ENCODE results near the gene TTLL3. TPM values are rescaled to one million over a fixed set of nuclear protein-coding genes. Genes with fewer than 3 reads are reported as not detected.
A peak's percentile ranks its signal among the peaks of the same experiment; 100 is the strongest.

TTLL3 gene
- 97.4 TPM for polyA plus RNA-seq
- long read RNA-seq, donor 1, partial matches to known transcripts: 7 of 22 reads
- long read RNA-seq, donor 1, other reads (novel, unspliced or antisense): 12 of 22 reads
- long read RNA-seq, donor 2, full-length matches to known transcripts: 8 of 41 reads
- long read RNA-seq, donor 2, partial matches to known transcripts: 10 of 41 reads
- long read RNA-seq, donor 2, other reads (novel, unspliced or antisense): 23 of 41 reads
- long read RNA-seq, donor 3: 0 reads
- long read RNA-seq, donor 4, partial matches to known transcripts: 0 of 1 reads
- long read RNA-seq, donor 4, other reads (novel, unspliced or antisense): 0 of 1 reads
- long read RNA-seq, donor 5, full-length matches to known transcripts: 1 of 1 reads
- long read RNA-seq, donor 5, partial matches to known transcripts: 0 of 1 reads
- long read RNA-seq, donor 5, other reads (novel, unspliced or antisense): 0 of 1 reads
- long read RNA-seq, donor 6, full-length matches to known transcripts: 10 of 56 reads
- long read RNA-seq, donor 6, partial matches to known transcripts: 17 of 56 reads
- long read RNA-seq, donor 6, other reads (novel, unspliced or antisense): 29 of 56 reads
- long read RNA-seq, donor 7: 0 reads
- long read RNA-seq, donor 8, partial matches to known transcripts: 24 of 54 reads
- long read RNA-seq, donor 8, other reads (novel, unspliced or antisense): 25 of 54 reads
- long read RNA-seq, donor 9, partial matches to known transcripts: 8 of 11 reads
- long read RNA-seq, donor 9, other reads (novel, unspliced or antisense): 0 of 11 reads
- long read RNA-seq, donor 10, partial matches to known transcripts: 16 of 50 reads
- long read RNA-seq, donor 10, other reads (novel, unspliced or antisense): 29 of 50 reads
- long read RNA-seq, donor 11, full-length matches to known transcripts: 2 of 22 reads
- long read RNA-seq, donor 11, partial matches to known transcripts: 5 of 22 reads
- long read RNA-seq, donor 11, other reads (novel, unspliced or antisense): 15 of 22 reads

GRCh38 chr3:9809615-9810432 lies at the start of gene TTLL3:
Gene TTLL3 (plus strand): TSS chr3:9810262. CDS start chr3:9810662, 400 bp downstream.
- H3K4me1 ChIP-seq (ENCODE audit: control insufficient read depth, insufficient read depth, low read length): peaks cover 23% of the 10 kb centered on the region
- peaks cover 35% of the 10 kb centered on the region for H3K36me3 ChIP-seq (ENCODE audit: control insufficient read depth, insufficient read depth, low read length)
- no CpG with 5 or more reads among the region's 76 CpGs for whole genome bisulfite sequencing (ENCODE audit: insufficient coverage, low lambda C conversion rate)
- H3K4me3 ChIP-seq (ENCODE audit: low read length): peak within 1 kb of the TSS; percentile 59
- H3K9me3 ChIP-seq (ENCODE audit: control insufficient read depth, low read depth, low read length): no peaks in the 10 kb centered on the region
- H3K27me3 ChIP-seq (ENCODE audit: control insufficient read depth, insufficient read depth, low read length): no peaks in the 10 kb centered on the region
- DNase-seq: peak; percentile 60 to 89
- H3K27ac ChIP-seq (ENCODE audit: low read length): peak within 1 kb of the TSS; percentile 92

- no peak overlapping the region for H3K4me3 ChIP-seq (ENCODE audit: low read length)
- WGBS (ENCODE audit: insufficient coverage, low lambda C conversion rate): 95% methylated on average over 4 of the region's 10 CpGs
- no peaks in the 10 kb centered on the region for H3K9me3 ChIP-seq (ENCODE audit: control insufficient read depth, low read depth, low read length)
- no peaks in the 10 kb centered on the region for H3K4me1 ChIP-seq (ENCODE audit: control insufficient read depth, insufficient read depth, low read length)
- no peak overlapping the region for H3K27ac ChIP-seq (ENCODE audit: low read length)
- H3K36me3 ChIP-seq (ENCODE audit: control insufficient read depth, insufficient read depth, low read length): peaks cover 69% of the 10 kb centered on the region
- no peak for DNase-seq
- H3K27me3 ChIP-seq (ENCODE audit: control insufficient read depth, insufficient read depth, low read length): no peaks in the 10 kb centered on the region
Measured at GRCh38 chr3:9760779-9761505, 49.1 kb upstream of the TTLL3 start.

GRCh38 chr3:9761919-9762318 lies 48.1 kb upstream of the TTLL3 start:
- DNase-seq: no peak
- 96% methylated on average over 4 of the region's 5 CpGs for WGBS (ENCODE audit: insufficient coverage, low lambda C conversion rate)
- Histone ChIP-seq H3K27me3 (ENCODE audit: control insufficient read depth, insufficient read depth, low read length) (no peaks in the 10 kb centered on the region), H3K4me1 (ENCODE audit: control insufficient read depth, insufficient read depth, low read length) (no peaks in the 10 kb centered on the region), H3K9me3 (ENCODE audit: control insufficient read depth, low read depth, low read length) (no peaks in the 10 kb centered on the region), H3K36me3 (ENCODE audit: control insufficient read depth, insufficient read depth, low read length) (peaks cover 65% of the 10 kb centered on the region), H3K4me3 (ENCODE audit: low read length) (no peak overlapping the region), H3K27ac (ENCODE audit: low read length) (no peak overlapping the region)

GRCh38 chr3:9762871-9763270 lies 47.2 kb upstream of the TTLL3 start:
- Histone ChIP-seq H3K27me3 (ENCODE audit: control insufficient read depth, insufficient read depth, low read length) (no peaks in the 10 kb centered on the region), H3K4me3 (ENCODE audit: low read length) (no peak overlapping the region), H3K4me1 (ENCODE audit: control insufficient read depth, insufficient read depth, low read length) (peaks cover under 1% of the 10 kb centered on the region), H3K9me3 (ENCODE audit: control insufficient read depth, low read depth, low read length) (no peaks in the 10 kb centered on the region), H3K36me3 (ENCODE audit: control insufficient read depth, insufficient read depth, low read length) (peaks cover 62% of the 10 kb centered on the region), H3K27ac (ENCODE audit: low read length) (no peak overlapping the region)
- no CpG with 5 or more reads among the region's 8 CpGs for WGBS (ENCODE audit: insufficient coverage, low lambda C conversion rate)
- DNase-seq: no peak

- H3K4me3 ChIP-seq (ENCODE audit: low read length): no peak overlapping the region
- peak in 1 of 2 donors; percentile 30 for DNase-seq
- H3K4me1 ChIP-seq (ENCODE audit: control insufficient read depth, insufficient read depth, low read length): peaks cover 26% of the 10 kb centered on the region
- H3K27me3 ChIP-seq (ENCODE audit: control insufficient read depth, insufficient read depth, low read length): no peaks in the 10 kb centered on the region
- H3K36me3 ChIP-seq (ENCODE audit: control insufficient read depth, insufficient read depth, low read length): peaks cover 37% of the 10 kb centered on the region
- WGBS (ENCODE audit: insufficient coverage, low lambda C conversion rate): no CpG with 5 or more reads among the region's 4 CpGs
- H3K9me3 ChIP-seq (ENCODE audit: control insufficient read depth, low read depth, low read length): no peaks in the 10 kb centered on the region
- no peak overlapping the region for H3K27ac ChIP-seq (ENCODE audit: low read length)
Measured at GRCh38 chr3:9765865-9766264, 44.2 kb upstream of the TTLL3 start.

GRCh38 chr3:9767418-9767817 lies 42.6 kb upstream of the TTLL3 start:
- Histone ChIP-seq H3K27ac (ENCODE audit: low read length) (no peak overlapping the region), H3K4me3 (ENCODE audit: low read length) (no peak overlapping the region), H3K36me3 (ENCODE audit: control insufficient read depth, insufficient read depth, low read length) (peaks cover 25% of the 10 kb centered on the region), H3K4me1 (ENCODE audit: control insufficient read depth, insufficient read depth, low read length) (peaks cover 26% of the 10 kb centered on the region), H3K27me3 (ENCODE audit: control insufficient read depth, insufficient read depth, low read length) (no peaks in the 10 kb centered on the region), H3K9me3 (ENCODE audit: control insufficient read depth, low read depth, low read length) (no peaks in the 10 kb centered on the region)
- WGBS (ENCODE audit: insufficient coverage, low lambda C conversion rate): no CpG with 5 or more reads among the region's 7 CpGs
- no peak for DNase-seq

GRCh38 chr3:9768141-9768775 lies 41.8 kb upstream of the TTLL3 start:
- no peaks in the 10 kb centered on the region for H3K27me3 ChIP-seq (ENCODE audit: control insufficient read depth, insufficient read depth, low read length)
- no peak overlapping the region for H3K27ac ChIP-seq (ENCODE audit: low read length)
- WGBS (ENCODE audit: insufficient coverage, low lambda C conversion rate): 60% methylated on average over 1 of the region's 6 CpGs
- peaks cover 21% of the 10 kb centered on the region for H3K36me3 ChIP-seq (ENCODE audit: control insufficient read depth, insufficient read depth, low read length)
- H3K4me3 ChIP-seq (ENCODE audit: low read length): peak overlapping the region; percentile 70
- no peaks in the 10 kb centered on the region for H3K9me3 ChIP-seq (ENCODE audit: control insufficient read depth, low read depth, low read length)
- peaks cover 26% of the 10 kb centered on the region for H3K4me1 ChIP-seq (ENCODE audit: control insufficient read depth, insufficient read depth, low read length)
- peak in 1 of 2 donors; percentile 27 for DNase-seq

GRCh38 chr3:9769012-9769411 lies 41.0 kb upstream of the TTLL3 start:
- Histone ChIP-seq H3K27ac (ENCODE audit: low read length) (peak overlapping the region; percentile 51), H3K9me3 (ENCODE audit: control insufficient read depth, low read depth, low read length) (no peaks in the 10 kb centered on the region), H3K4me3 (ENCODE audit: low read length) (peak overlapping the region; percentile 70), H3K4me1 (ENCODE audit: control insufficient read depth, insufficient read depth, low read length) (peaks cover 26% of the 10 kb centered on the region), H3K36me3 (ENCODE audit: control insufficient read depth, insufficient read depth, low read length) (peaks cover 21% of the 10 kb centered on the region), H3K27me3 (ENCODE audit: control insufficient read depth, insufficient read depth, low read length) (no peaks in the 10 kb centered on the region)
- WGBS (ENCODE audit: insufficient coverage, low lambda C conversion rate): no CpG with 5 or more reads among the region's 5 CpGs
- DNase-seq: peak in 1 of 2 donors; percentile 39

Measured in large intestine (tissue), 12 donors.